Breast epithelium (tissue), 4 donors: ENCODE results near the gene CRYBA2. TPM values are rescaled to one million over a fixed set of nuclear protein-coding genes. Genes with fewer than 3 reads are reported as not detected.

Experiments
- DNase-seq, 2 donors: peaks; one replicate each; pipeline ENCODE4 v3.0.0-alpha.2; 2019; ENCODE audit warnings: low spot score in 2 of 2
- H3K27ac ChIP-seq, 2 donors: fragments of 200-600 bp; sonication (generic) in 1 of 2; one replicate each; pipeline ENCODE4 v1.5.1; 2016 to 2019; ENCODE audit warnings: mild to moderate bottlenecking in 1 of 2
- H3K27me3 ChIP-seq, 2 donors: fragments of 200-600 bp; sonication (generic) in 1 of 2; one replicate each; pipeline versions ENCODE4 v1.5.1 to v1.6.0; 2017 to 2019; ENCODE audit warnings: control low read depth in 1 of 2, mild to moderate bottlenecking in 1 of 2
- H3K36me3 ChIP-seq: fragments of 200-600 bp; one replicate; pipeline ENCODE4 v1.5.1; 2019
- H3K4me1 ChIP-seq, 2 donors: fragments of 200-600 bp; sonication (generic); one replicate each; pipeline ENCODE4 v1.5.1; 2016 to 2019; ENCODE audit warnings: control low read depth in 1 of 2
- H3K4me3 ChIP-seq, 3 donors: fragments of 200-600 bp; sonication (generic); 1 replicate in 2 of 3; 2 replicates in 1 of 3; pipeline ENCODE4 v1.5.1; 2016 to 2019; ENCODE audit warnings: mild to moderate bottlenecking in 3 of 3, moderate library complexity in 2 of 3
- H3K9me3 ChIP-seq, 2 donors: fragments of 200-600 bp; sonication (generic) in 1 of 2; one replicate each; pipeline ENCODE4 v1.5.1; 2016 to 2019; ENCODE audit warnings: control low read depth in 1 of 2
- POLR2A ChIP-seq: fragments of 450-650 bp; IDR thresholded peaks from one replicate; pipeline ENCODE4 v1.6.1; 2016; ENCODE audit warnings: antibody characterized with exemption, mild to moderate bottlenecking, moderate library complexity
- POLR2AphosphoS5 ChIP-seq, 3 donors: sonication (generic); formaldehyde crosslinking; IDR thresholded peaks; one replicate each; pipeline ENCODE4 v1.6.1; 2017; ENCODE audit warnings: antibody characterized with exemption in 3 of 3
- intact Hi-C: fragments of 100-400 bp; cut with DNase I; formaldehyde crosslinking; loops from one replicate; pipeline ENCODE4 v1.15.1; 2023; ENCODE audit warnings: low total_unique reads
- total RNA-seq, 3 donors: library from RNA; depleted of rRNA; stranded (reverse); fragments of >200 nt; gene quantifications; one replicate each; pipeline ENCODE4 v1.1.0, GENCODE V29; 2016
- TF ChIP-seq, protein P1 (sequence below), 3 donors: fragments of 450-650 bp; IDR thresholded peaks; one replicate each; pipeline ENCODE4 v1.5.1; 2016 to 2017; ENCODE audit warnings: antibody characterized with exemption in 3 of 3, mild to moderate bottlenecking in 3 of 3, moderate library complexity in 3 of 3

Gene CRYBA2
- total RNA-seq, 3 donors from 2014 or later = not detected

DNA sequence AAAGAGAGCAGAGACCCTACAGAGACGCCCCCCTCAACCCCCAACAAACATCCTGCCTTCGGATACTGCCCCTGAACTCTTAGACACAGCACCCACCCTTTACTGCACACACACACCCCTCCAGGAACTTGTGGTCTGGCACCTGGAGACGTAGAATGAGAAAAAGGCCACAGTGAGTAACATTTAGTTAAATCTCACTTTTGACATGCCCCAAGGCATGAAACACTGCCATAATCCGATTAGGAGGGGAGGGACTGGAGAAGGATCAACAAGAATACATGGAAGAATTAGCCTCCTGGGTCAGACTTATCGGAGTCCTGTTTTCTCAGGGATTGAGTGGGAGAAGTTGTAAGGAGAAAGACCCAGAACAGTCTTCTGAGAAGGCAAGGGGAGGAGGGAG, 29.6 kb downstream of the CRYBA2 start:
- TF ChIP-seq POLR2A = no peak
- TF ChIP-seq, protein P1, sequence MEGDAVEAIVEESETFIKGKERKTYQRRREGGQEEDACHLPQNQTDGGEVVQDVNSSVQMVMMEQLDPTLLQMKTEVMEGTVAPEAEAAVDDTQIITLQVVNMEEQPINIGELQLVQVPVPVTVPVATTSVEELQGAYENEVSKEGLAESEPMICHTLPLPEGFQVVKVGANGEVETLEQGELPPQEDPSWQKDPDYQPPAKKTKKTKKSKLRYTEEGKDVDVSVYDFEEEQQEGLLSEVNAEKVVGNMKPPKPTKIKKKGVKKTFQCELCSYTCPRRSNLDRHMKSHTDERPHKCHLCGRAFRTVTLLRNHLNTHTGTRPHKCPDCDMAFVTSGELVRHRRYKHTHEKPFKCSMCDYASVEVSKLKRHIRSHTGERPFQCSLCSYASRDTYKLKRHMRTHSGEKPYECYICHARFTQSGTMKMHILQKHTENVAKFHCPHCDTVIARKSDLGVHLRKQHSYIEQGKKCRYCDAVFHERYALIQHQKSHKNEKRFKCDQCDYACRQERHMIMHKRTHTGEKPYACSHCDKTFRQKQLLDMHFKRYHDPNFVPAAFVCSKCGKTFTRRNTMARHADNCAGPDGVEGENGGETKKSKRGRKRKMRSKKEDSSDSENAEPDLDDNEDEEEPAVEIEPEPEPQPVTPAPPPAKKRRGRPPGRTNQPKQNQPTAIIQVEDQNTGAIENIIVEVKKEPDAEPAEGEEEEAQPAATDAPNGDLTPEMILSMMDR (IDR thresholded peaks at IDR 0.05) = no peak
- peaks cover 29 to 73% of the 10 kb centered on the region in 2 donors for H3K27me3 ChIP-seq
- H3K4me3 ChIP-seq = no peak overlapping the region
- no peak overlapping the region for H3K27ac ChIP-seq
- intact Hi-C loops = no loop called here
- H3K4me1 ChIP-seq = peaks cover 3 to 12% of the 10 kb centered on the region in 2 donors
- H3K9me3 ChIP-seq = no peaks in the 10 kb centered on the region
- no peak for DNase-seq
- no peaks in the 10 kb centered on the region for H3K36me3 ChIP-seq

DNA sequence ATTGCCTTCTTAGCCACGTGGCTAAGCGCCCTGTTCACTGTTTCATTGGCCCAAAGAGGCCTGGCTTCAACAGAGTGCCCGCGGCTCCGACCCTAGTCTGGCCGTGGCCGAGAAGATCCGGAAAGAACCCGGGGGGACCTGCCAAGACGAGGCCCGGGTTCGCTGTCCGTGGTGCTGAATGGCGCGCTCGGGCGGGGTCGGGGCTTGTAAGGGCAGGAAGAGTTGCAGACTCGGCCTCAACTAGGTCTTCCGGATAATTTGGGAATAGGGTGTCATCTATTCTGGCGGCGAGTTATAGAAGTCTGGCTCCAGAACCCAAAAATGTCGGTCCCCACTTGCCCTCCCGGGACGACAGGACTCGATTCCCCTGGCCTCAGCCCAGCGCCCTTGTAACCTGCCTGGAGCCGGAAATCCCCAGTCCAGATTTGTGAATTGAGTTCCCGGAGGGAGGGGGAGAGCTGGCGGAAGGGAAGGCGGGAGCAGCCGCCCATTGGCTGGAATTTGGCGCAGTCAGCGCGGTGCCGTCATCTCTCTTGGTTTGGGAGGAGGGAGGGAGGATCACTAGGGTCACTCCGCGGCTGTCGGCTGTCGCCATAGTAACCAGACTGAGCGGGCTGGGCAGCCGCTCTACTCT, 30.2 kb downstream of the CRYBA2 start:
- Histone ChIP-seq H3K27ac (no peak overlapping the region), H3K4me3 (no peak overlapping the region), H3K27me3 (peaks cover 29 to 79% of the 10 kb centered on the region in 2 donors), H3K9me3 (no peaks in the 10 kb centered on the region), H3K36me3 (no peaks in the 10 kb centered on the region), H3K4me1 (peaks cover 3 to 12% of the 10 kb centered on the region in 2 donors)
- no peak for DNase-seq
- intact Hi-C loops = no loop called here
- TF ChIP-seq, protein P1 (IDR thresholded peaks at IDR 0.05) = no peak
- TF ChIP-seq POLR2A (no peak), POLR2AphosphoS5 (IDR thresholded peaks at IDR 0.05) (no peak)

DNA sequence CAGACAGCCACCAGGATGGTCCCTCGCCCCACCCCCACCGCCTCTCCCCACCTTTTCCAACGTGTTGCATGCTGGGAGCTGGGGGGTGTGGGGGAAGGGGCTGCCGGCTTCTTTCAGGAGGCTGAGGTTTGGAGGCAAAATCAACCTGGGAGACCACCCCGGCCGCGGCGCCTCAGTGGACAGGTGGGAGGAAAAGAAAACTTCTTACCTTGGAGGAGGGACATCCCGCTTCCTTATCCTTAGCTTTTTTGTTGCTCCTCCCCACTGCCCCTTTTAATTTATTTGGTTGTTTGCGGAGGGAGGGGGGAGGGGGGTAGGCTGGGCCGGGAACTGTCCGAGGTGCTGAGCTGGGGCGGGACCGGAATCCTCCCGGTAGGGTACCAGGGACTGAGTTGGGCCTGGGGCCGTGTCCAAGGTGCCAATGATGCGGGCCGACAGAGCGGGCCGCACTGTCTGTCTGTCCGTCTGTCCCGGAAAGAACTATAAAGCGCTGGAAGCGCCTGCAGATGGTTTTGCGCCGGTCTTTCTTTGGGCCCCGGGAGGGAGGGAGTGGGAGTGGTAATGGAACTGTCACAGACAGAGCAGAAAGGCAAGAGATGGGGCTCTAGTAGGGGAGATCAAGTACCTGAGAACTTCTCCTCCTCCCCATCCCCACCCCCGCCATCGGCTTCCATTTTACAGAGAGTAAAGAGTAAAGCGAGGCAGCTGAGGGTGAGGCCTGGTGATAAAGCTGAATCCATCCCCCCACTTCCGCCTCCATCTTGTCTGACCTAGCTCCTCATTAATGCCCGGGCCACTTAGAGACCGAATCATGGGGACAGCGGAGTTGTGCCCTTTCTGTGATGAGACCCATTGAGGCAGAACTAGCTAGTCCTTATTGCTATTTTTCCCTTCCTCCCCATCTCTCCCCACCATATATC, 31.3 kb downstream of the CRYBA2 start:
- no peak overlapping the region for H3K4me3 ChIP-seq
- H3K27ac ChIP-seq = no peak overlapping the region
- H3K4me1 ChIP-seq = peaks cover 3 to 12% of the 10 kb centered on the region in 2 donors
- peaks cover 29 to 90% of the 10 kb centered on the region in 2 donors for H3K27me3 ChIP-seq
- H3K36me3 ChIP-seq = no peaks in the 10 kb centered on the region
- H3K9me3 ChIP-seq = no peaks in the 10 kb centered on the region
- intact Hi-C loops = no loop called here
- DNase-seq = no peak
- TF ChIP-seq POLR2A = no peak
- no peak for TF ChIP-seq POLR2AphosphoS5 (IDR thresholded peaks at IDR 0.05)
- TF ChIP-seq, protein P1 (IDR thresholded peaks at IDR 0.05) = no peak

DNA sequence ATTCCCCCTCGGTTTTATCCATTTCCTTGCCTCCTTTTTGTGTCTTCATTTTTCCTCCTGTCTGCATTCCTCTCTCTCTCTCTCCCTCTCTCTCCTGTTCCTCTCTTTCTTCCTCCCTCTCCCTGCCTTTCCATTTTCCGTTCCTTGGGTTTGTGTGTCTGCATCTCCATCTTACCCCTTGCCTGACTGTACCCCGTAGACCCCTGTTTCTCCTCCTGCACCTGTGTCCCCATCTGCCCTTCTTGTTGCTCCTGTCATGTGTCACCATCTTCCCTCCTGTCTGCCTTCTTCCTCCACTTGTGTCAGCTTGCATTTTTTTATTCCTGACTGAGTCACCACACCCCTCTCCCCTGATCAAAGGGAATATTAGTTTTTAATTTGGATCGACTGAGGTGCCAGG, 32.0 kb downstream of the CRYBA2 start:
- no peak for DNase-seq
- intact Hi-C loops = no loop called here
- Histone ChIP-seq H3K4me1 (peaks cover 3 to 12% of the 10 kb centered on the region in 2 donors), H3K9me3 (no peaks in the 10 kb centered on the region), H3K36me3 (no peaks in the 10 kb centered on the region), H3K4me3 (no peak overlapping the region), H3K27me3 (peaks cover 29 to 91% of the 10 kb centered on the region in 2 donors), H3K27ac (no peak overlapping the region)
- TF ChIP-seq, protein P1 (IDR thresholded peaks at IDR 0.05) = no peak
- no peak for TF ChIP-seq POLR2A
- no peak for TF ChIP-seq POLR2AphosphoS5 (IDR thresholded peaks at IDR 0.05)
